Right ventricle myocardium superior (tissue), 1 donor: ENCODE data around the gene SPEG. TPM values are rescaled to one million over a fixed set of nuclear protein-coding genes. Genes with fewer than 3 reads are reported as not detected.

Source experiments
- ATAC-seq: fragments of 200-7000 bp; cut with Tn5 transposase; one replicate; pipeline ENCODE4 v1.9.1; 2020; ENCODE audit warnings: mild to moderate bottlenecking; ENCODE audit not compliant: poor library complexity
- DNase-seq: peaks from one replicate; pipeline ENCODE4 v3.0.0-alpha.2; 2020
- intact Hi-C: fragments of 100-400 bp; cut with DNase I; formaldehyde crosslinking; loops from one replicate; pipeline ENCODE4 v1.11.2; 2022
- total RNA-seq: library from RNA; stranded (reverse); fragmentation: NEBNext Ultra II Directional; extraction: Animal tissue kit (Norgen Biotek cat#: 25700); gene quantifications from one replicate; pipeline ENCODE4 v1.2.1, GENCODE V29; 2021
- donor health status: DM: no; HTN: yes; CAD: no; lungs with severe emphysema.

The SPEG gene
- total RNA-seq, 1 donor from 2014 or later = 103 TPM

- ATAC-seq (no peak), DNase-seq (peak; percentile 37)
- intact Hi-C loops = no loop called here
Measured at GRCh38 chr2:219448776-219449341, 14.2 kb downstream of the SPEG start.

- DNase-seq (peak; percentile 20), ATAC-seq (no peak)
- intact Hi-C loops = no loop called here
Measured at GRCh38 chr2:219449609-219450008, 15.0 kb downstream of the SPEG start.

- DNase-seq = peak; percentile 82
- intact Hi-C loops = no loop called here
- peak; percentile 62 for ATAC-seq
Measured at GRCh38 chr2:219451661-219452360, 17.2 kb downstream of the SPEG start.

DNA sequence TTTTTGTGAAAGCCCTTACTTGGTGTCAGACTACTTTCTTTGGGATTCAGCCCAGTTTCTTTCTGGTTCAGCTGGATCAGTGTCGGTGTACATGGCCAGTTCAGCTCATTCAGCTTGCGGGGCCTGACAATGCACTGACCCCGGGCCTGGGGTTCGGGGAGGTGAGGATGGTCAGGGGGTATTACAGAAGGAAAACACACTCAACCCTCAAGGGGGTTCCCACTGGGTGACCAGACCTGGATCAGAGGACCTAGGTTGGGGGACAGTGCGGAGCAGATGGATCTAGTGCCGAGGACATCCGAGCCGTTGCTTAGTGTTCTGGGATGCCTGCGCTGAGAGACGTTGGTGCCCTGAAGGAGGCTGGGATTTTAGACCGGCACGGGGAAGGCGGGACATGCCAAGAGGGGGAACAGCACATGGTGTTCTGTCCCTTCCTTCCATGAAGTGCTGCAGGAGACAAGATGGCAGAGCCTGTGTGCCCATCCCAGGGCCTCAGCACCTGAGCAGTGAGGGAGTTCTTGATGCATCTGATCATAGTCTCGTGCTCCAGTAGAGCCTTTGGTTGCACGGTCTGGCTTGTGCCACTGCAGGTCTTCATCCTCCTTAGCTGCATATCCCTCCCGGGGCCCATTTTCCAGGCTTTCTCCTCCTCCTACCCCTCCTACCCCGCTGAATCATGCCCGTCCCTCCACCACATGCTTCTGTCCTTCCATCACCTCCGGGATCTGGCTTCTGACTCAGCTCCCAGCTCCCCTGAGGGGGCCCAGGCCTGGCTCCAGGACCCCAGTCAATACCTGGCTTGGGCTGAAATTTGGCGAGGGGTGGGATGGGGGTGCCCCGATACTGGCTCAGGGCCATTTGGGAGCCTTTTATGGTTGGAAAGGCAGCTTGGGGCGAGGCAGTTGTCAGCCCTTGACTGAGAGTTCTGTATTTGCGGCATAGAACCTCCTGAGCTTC is 18.0 kb downstream of the SPEG start:
- peak; percentile 56 for ATAC-seq
- DNase-seq = no peak
- intact Hi-C loops = no loop called here

- DNase-seq = peak; percentile 87
- peak; percentile 56 for ATAC-seq
- intact Hi-C loops = no loop called here
Measured at GRCh38 chr2:219453671-219454590, 19.3 kb downstream of the SPEG start.

DNA sequence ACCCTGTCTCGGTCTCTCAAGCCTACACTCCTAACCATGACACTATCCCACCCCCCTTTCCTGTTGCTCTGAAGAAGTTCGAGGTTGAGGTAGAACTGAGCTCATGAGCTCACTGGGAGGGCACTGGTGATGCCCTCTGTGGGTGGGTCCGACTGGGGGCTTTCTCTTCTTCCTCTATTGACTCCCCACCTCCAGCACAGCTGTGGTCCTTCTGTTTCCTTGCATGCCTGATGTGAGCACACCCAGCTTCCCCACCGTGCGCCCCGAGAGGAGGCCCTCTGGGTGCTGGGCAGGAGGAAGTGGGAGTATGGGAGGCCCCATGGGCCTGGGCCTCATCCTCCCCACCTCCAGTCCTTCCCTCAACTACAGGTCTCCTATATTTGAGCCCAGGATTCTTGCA is 20.9 kb downstream of the SPEG start:
- DNase-seq (peak; percentile 11), ATAC-seq (no peak)
- intact Hi-C loops = no loop called here

- intact Hi-C loops = no loop called here
- peak; percentile 8 for DNase-seq
- ATAC-seq = no peak
Measured at GRCh38 chr2:219457784-219458369, 23.2 kb downstream of the SPEG start.

DNA sequence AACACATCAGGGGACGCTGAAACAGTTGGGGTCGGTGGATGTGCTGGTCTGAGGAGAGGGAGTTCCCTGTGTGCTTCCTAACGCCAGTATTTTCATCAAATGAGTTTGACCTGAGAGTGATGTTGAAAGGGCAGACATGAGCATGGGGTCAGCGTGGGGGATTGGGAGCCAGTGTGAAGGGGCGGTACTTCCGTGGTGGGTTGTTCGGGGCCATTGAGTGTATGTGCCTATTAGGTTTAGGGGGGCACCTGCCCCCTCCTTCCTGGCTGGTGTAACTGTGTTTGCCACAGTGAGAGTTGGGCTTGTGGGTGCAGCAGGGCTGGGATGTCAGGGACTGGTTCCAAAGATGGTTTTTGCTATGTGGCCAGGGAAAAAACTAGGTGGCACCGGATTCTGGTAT is 24.4 kb downstream of the SPEG start:
- intact Hi-C loops = no loop called here
- DNase-seq (no peak), ATAC-seq (no peak)

GRCh38 chr2:219459460-219460311 is 25.0 kb downstream of the SPEG start:
- ATAC-seq (peak; percentile 67), DNase-seq (peak; percentile 75)
- intact Hi-C loops = no loop called here

GRCh38 chr2:219460424-219460926 is 25.8 kb downstream of the SPEG start:
- intact Hi-C loops = no loop called here
- ATAC-seq (peak; percentile 81), DNase-seq (peak; percentile 84)

DNA sequence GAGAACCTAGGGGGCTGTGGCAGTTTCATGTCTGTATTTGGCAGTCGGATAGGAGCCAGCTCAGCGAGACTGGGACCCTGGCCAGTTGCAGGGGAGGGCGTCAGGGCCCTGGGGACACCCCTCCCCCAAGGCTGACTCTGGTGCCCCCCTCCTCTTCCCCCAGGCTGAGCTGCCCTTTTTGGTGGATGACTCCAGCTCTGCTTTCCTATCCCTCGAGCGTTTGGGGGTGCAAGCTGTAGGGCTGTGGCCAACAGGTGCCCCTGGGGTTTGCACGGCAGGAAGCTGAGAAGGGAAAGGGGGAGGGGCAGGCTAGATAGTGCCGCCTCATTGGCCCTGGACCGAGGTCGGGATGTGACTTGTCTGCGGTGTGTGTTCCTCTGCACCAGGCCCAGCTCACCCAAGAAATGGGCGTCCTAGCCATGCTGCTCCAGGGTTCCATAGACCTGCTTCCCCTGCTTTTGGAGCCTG is 26.4 kb downstream of the SPEG start:
- intact Hi-C loops = no loop called here
- peak; percentile 63 for ATAC-seq
- DNase-seq = peak; percentile 68

GRCh38 chr2:219461669-219462068 is 27.0 kb downstream of the SPEG start:
- ATAC-seq (no peak), DNase-seq (no peak)
- intact Hi-C loops = no loop called here

GRCh38 chr2:219462349-219462748 is 27.7 kb downstream of the SPEG start:
- ATAC-seq (no peak), DNase-seq (no peak)
- intact Hi-C loops = no loop called here

GRCh38 chr2:219464286-219465032 is 29.8 kb downstream of the SPEG start:
- DNase-seq (no peak), ATAC-seq (no peak)
- intact Hi-C loops = no loop called here

DNA sequence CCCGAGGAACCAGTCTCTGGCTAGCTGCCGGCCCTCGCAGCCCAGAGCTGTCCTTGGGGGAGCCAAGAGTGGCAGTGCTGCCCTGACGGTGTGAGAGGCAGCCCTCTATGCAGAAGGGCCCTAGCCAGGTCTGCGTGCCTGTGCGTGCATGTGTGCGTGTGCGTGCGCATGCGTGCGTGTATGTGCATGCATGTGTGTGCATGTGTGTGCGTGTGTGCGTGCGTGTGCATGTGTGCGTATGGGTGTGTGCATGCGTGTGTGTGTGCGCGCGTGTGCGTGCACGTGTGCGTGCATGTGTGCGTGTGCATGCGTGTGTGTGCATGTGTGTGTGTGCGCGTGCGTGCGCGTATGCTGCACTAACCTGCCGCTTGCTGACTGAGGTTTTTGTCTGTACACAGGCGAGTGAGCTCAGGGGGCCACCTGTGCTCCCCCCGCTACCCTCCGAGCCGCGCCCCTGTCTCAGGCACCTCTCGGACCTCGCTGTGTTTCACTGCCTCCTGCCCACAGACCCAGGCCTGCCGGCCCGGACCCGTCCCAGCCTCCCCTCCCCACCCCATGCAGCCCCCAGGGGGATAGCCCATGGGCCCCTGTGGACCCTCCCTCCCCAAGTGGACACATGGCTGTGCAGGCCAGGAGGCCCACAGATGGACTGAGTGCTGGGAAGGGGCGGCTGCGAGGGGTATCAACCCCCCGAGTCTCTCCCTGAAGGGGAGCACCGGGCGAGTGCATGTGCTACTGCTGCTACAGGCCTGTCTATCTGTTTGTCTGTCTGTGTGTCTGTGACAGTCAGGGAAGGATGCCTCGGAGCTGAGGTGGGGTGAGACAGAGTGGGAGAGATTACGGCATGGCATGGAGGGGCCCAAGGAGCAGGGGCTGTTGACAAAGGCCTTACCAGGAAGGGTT is 31.3 kb downstream of the SPEG start:
- ATAC-seq = no peak
- no peak for DNase-seq
- intact Hi-C loops = no loop called here
